GM06990 (cell line): ENCODE data around the gene GRID1.

Experiments used
- DNase-seq: peaks from one replicate; pipeline ENCODE4 v3.0.0-alpha.2; 2011; ENCODE audit not compliant: insufficient read length; ENCODE audit errors: extremely low read depth
- H3K27me3 ChIP-seq: replicated peaks from 2 replicates; pipeline ENCODE4 v1.6.0; 2011; ENCODE audit warnings: low read length; ENCODE audit not compliant: control insufficient read depth, insufficient read depth
- H3K36me3 ChIP-seq: 2 replicates; pipeline ENCODE4 v1.5.1; 2011; ENCODE audit warnings: low read length; ENCODE audit not compliant: control insufficient read depth, insufficient read depth
- H3K4me3 ChIP-seq: replicated peaks from 2 replicates; pipeline ENCODE4 v1.5.1; 2011; ENCODE audit warnings: low read depth, mild to moderate bottlenecking, control low read depth, low read length
- CTCF ChIP-seq: IDR thresholded peaks from 2 replicates; pipeline ENCODE4 v1.5.1; 2011; ENCODE audit warnings: low read length, control low read depth, mild to moderate bottlenecking, inconsistent platforms; ENCODE audit not compliant: insufficient read depth, poor library complexity, severe bottlenecking

Gene GRID1

GRCh38 chr10:86123304-86123703 lies 243.3 kb downstream of the GRID1 start:
- DNase-seq: no peak
- no peak overlapping the region for H3K4me3 ChIP-seq
- TF ChIP-seq CTCF: no peak
- H3K36me3 ChIP-seq: no peaks in the 10 kb centered on the region
- no peaks in the 10 kb centered on the region; the same call in none of the 2 replicates for H3K27me3 ChIP-seq

GRCh38 chr10:86122646-86123045 lies 243.9 kb downstream of the GRID1 start:
- Histone ChIP-seq H3K36me3 (no peaks in the 10 kb centered on the region), H3K4me3 (no peak overlapping the region), H3K27me3 (no peaks in the 10 kb centered on the region; the same call in none of the 2 replicates)
- TF ChIP-seq CTCF: no peak
- DNase-seq: no peak

GRCh38 chr10:86121200-86121599 lies 245.4 kb downstream of the GRID1 start:
- no peak overlapping the region for H3K4me3 ChIP-seq
- no peaks in the 10 kb centered on the region; the same call in none of the 2 replicates for H3K27me3 ChIP-seq
- no peak for TF ChIP-seq CTCF
- H3K36me3 ChIP-seq: no peaks in the 10 kb centered on the region
- DNase-seq: no peak

GRCh38 chr10:86117051-86117450 lies 249.5 kb downstream of the GRID1 start:
- no peak for DNase-seq
- Histone ChIP-seq H3K36me3 (no peaks in the 10 kb centered on the region), H3K27me3 (no peaks in the 10 kb centered on the region), H3K4me3 (no peak overlapping the region)
- TF ChIP-seq CTCF: no peak

GRCh38 chr10:86113983-86114382 lies 252.6 kb downstream of the GRID1 start:
- no peak for DNase-seq
- H3K4me3 ChIP-seq: no peak overlapping the region
- H3K36me3 ChIP-seq: no peaks in the 10 kb centered on the region
- H3K27me3 ChIP-seq: no peaks in the 10 kb centered on the region
- TF ChIP-seq CTCF: no peak

- no peak overlapping the region for H3K4me3 ChIP-seq
- DNase-seq: no peak
- no peak for TF ChIP-seq CTCF
- H3K27me3 ChIP-seq: no peaks in the 10 kb centered on the region
- no peaks in the 10 kb centered on the region for H3K36me3 ChIP-seq
These were observed 253.1 kb downstream of the GRID1 start for GRCh38 chr10:86113501-86113900.
